ENCODE results near the gene RAD21L1.

The RAD21L1 gene

GRCh38 chr20:1297486-1297885 lies 71.6 kb downstream of the RAD21L1 start:
- DNase-seq: no peak

- no peak for DNase-seq
These were observed 72.3 kb downstream of the RAD21L1 start for GRCh38 chr20:1298166-1298565.

- no peak for DNase-seq
These were observed 73.2 kb downstream of the RAD21L1 start for GRCh38 chr20:1298888-1299511.

- peak; percentile 42 for DNase-seq
These were observed 73.7 kb downstream of the RAD21L1 start for GRCh38 chr20:1299522-1299921.

GRCh38 chr20:1300083-1300840 lies 74.4 kb downstream of the RAD21L1 start:
- DNase-seq: no peak

GRCh38 chr20:1301031-1301529 lies 75.2 kb downstream of the RAD21L1 start:
- peak; percentile 38 for DNase-seq

- DNase-seq: no peak
These were observed 77.1 kb downstream of the RAD21L1 start for GRCh38 chr20:1302685-1303541.

GRCh38 chr20:1304710-1305515 lies 79.1 kb downstream of the RAD21L1 start:
- no peak for DNase-seq
